ENCODE measurements around the gene MYO5A.

The MYO5A gene

GRCh38 chr15:52568601-52569585, 40.2 kb upstream of the MYO5A start, which contains the start of gene ARPP19:
Gene ARPP19 (minus strand): TSS chr15:52569030. CDS start chr15:52568892, 138 bp downstream.
- peak within 1 kb of the TSS; percentile 89 for H3K27ac ChIP-seq (replicated peaks)
- peak; percentile 90 to 96 for DNase-seq (ENCODE audit: low read depth in 1 of 2, low spot score in 1 of 2)
- H3K27me3 ChIP-seq (ENCODE audit: insufficient read depth, poor library complexity, severe bottlenecking): no peaks in the 10 kb centered on the region
- H3K4me3 ChIP-seq (replicated peaks; ENCODE audit: insufficient read depth, low read length): peak within 1 kb of the TSS; percentile 77
- TF ChIP-seq POLR2AphosphoS5 (IDR thresholded peaks at IDR 0.05; ENCODE audit: low read depth) (peak; percentile 53; the same call in 1 of the 2 replicates), REST (IDR thresholded peaks at IDR 0.05; ENCODE audit: insufficient replicate concordance, low read depth) (no peak), SPI1 (IDR thresholded peaks at IDR 0.05; ENCODE audit: borderline replicate concordance, low read depth) (peak; percentile 94), GABPA (IDR thresholded peaks at IDR 0.05; ENCODE audit: low read depth) (peak; percentile 88), CTCF (IDR thresholded peaks at IDR 0.05; ENCODE audit: insufficient read depth, low read length) (no peak)

GRCh38 chr15:52567871-52568600, 39.4 kb upstream of the MYO5A start:
- no peak for DNase-seq (ENCODE audit: low read depth in 1 of 2, low spot score in 1 of 2)
- TF ChIP-seq CTCF (IDR thresholded peaks at IDR 0.05; ENCODE audit: insufficient read depth, low read length): no peak
- TF ChIP-seq GABPA (IDR thresholded peaks at IDR 0.05; ENCODE audit: low read depth): no peak
- TF ChIP-seq POLR2AphosphoS5 (IDR thresholded peaks at IDR 0.05; ENCODE audit: low read depth): no peak
- TF ChIP-seq SPI1 (IDR thresholded peaks at IDR 0.05; ENCODE audit: borderline replicate concordance, low read depth): no peak
- TF ChIP-seq REST (IDR thresholded peaks at IDR 0.05; ENCODE audit: insufficient replicate concordance, low read depth): no peak
- Histone ChIP-seq H3K4me3 (replicated peaks; ENCODE audit: insufficient read depth, low read length) (peak overlapping the region; percentile 77), H3K27ac (replicated peaks) (peak overlapping the region; percentile 89), H3K27me3 (ENCODE audit: insufficient read depth, poor library complexity, severe bottlenecking) (no peaks in the 10 kb centered on the region)

- Histone ChIP-seq H3K27me3 (ENCODE audit: insufficient read depth, poor library complexity, severe bottlenecking) (no peaks in the 10 kb centered on the region), H3K27ac (replicated peaks) (peak overlapping the region; percentile 89), H3K4me3 (replicated peaks; ENCODE audit: insufficient read depth, low read length) (peak overlapping the region; percentile 77)
- no peak for TF ChIP-seq REST (IDR thresholded peaks at IDR 0.05; ENCODE audit: insufficient replicate concordance, low read depth)
- no peak for TF ChIP-seq POLR2AphosphoS5 (IDR thresholded peaks at IDR 0.05; ENCODE audit: low read depth)
- no peak for TF ChIP-seq GABPA (IDR thresholded peaks at IDR 0.05; ENCODE audit: low read depth)
- no peak for TF ChIP-seq SPI1 (IDR thresholded peaks at IDR 0.05; ENCODE audit: borderline replicate concordance, low read depth)
- TF ChIP-seq CTCF (IDR thresholded peaks at IDR 0.05; ENCODE audit: insufficient read depth, low read length): no peak
- DNase-seq (ENCODE audit: low read depth in 1 of 2, low spot score in 1 of 2): no peak
These were observed 38.2 kb upstream of the MYO5A start for GRCh38 chr15:52566889-52567288.
